GM12892 (cell line): ENCODE data around the gene ABLIM2.

ENCODE experiments used
- POLR2A ChIP-seq: IDR thresholded peaks from 2 replicates; pipeline ENCODE4 v1.6.1; 2011; ENCODE audit warnings: low read depth, low read length, control low read depth
- POLR2AphosphoS5 ChIP-seq: IDR thresholded peaks from 2 replicates; pipeline ENCODE4 v1.6.1; 2011; ENCODE audit warnings: low read depth, low read length, control low read depth

- no peak for TF ChIP-seq POLR2AphosphoS5
- TF ChIP-seq POLR2A = no peak
Observed at GRCh38 chr4:7937006-7937405, 221.6 kb downstream of the ABLIM2 start.
